Mammary epithelial cell (primary cell): ENCODE measurements around the gene LDLRAD4.

Experiments
- CTCF ChIP-seq, 2 donors: IDR thresholded peaks in 1 of 2; conservative IDR thresholded peaks in 1 of 2; 2 replicates each; pipeline ENCODE4 v1.5.1; 2011 to 2012; ENCODE audit warnings: inconsistent platforms in 2 of 2, low read length in 2 of 2, mild to moderate bottlenecking in 2 of 2, control low read depth in 1 of 2, low read depth in 1 of 2; ENCODE audit not compliant: insufficient read depth in 1 of 2; ENCODE audit errors: extremely low read depth in 1 of 2
- EZH2 ChIP-seq: IDR thresholded peaks from 2 replicates; pipeline ENCODE4 v1.6.1; 2012; ENCODE audit warnings: low read length, inconsistent platforms, borderline replicate concordance

DNA sequence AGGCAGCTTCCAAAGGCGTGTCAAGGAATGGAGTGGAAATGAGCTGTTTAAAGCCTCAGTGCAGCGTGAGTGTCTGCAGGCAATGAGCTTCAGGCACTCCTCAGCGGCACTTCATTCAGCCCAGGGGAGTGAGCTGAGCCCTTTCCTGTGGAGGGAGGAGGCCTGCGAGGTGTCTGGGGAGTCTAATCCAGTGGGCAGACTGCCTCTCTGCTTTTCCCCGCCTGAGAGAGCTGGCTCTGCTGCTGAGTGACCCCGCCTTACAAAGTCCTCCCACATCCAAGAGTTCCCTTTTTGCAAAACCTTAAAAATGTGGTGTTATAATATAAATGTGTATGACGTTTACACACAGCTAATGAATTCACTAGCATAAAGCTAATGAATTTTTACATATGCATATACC is 7.0 kb upstream of the LDLRAD4 start:
- no peak for TF ChIP-seq CTCF (conservative IDR thresholded peaks at IDR 0.05 in 1 of 2, IDR thresholded peaks at IDR 0.05 in 1 of 2; ENCODE audit: extremely low read depth in 1 of 2, insufficient read depth in 1 of 2, low read depth in 1 of 2, low read length in 2 of 2)
- no peak for TF ChIP-seq EZH2
